Measurements from ENCODE around the gene FZD2. TPM values are rescaled to one million over a fixed set of nuclear protein-coding genes. Genes with fewer than 3 reads are reported as not detected.
A peak's percentile ranks its signal among the peaks of the same experiment; 100 is the strongest.

FZD2 gene
- total and polyA plus RNA-seq, 9 of the 15 experiments (the other 6 are each of a cell fraction or from before 2014, with no cell fraction given): 0.03 to 4.5 (median 1.1) TPM; not detected in 1

GRCh38 chr17:44581868-44582267 lies 24.6 kb downstream of the FZD2 start:
- FAIRE-seq: no peak
- intact Hi-C loops (cut with micrococcal nuclease): no loop called here
- CTCF ChIA-PET (ENCODE audit: low intra/inter-chr PET ratio): no interaction called here

More at GRCh38 chr17:44581868-44582267, 24.6 kb downstream of the FZD2 start:
- H3K9me1 ChIP-seq (ENCODE audit: control insufficient read depth, insufficient read depth, low read length): no peaks in the 10 kb centered on the region
- in situ Hi-C loops (cut with MboI): no loop called here
- H3K9ac ChIP-seq (ENCODE audit: insufficient read depth in 1 of 2, low read depth in 2 of 2, low read length in 2 of 2): no peak overlapping the region
- no peaks in the 10 kb centered on the region for H3K36me3 ChIP-seq (ENCODE audit: control insufficient read depth, insufficient read depth, low read length)
- no peak overlapping the region for H3K27ac ChIP-seq (ENCODE audit: extremely low read depth, low read depth, low read length)
- H3K27me3 ChIP-seq (ENCODE audit: control insufficient read depth in 2 of 2, insufficient read depth in 2 of 2, low read length in 2 of 2): peaks cover 26 to 36% of the 10 kb centered on the region in 2 experiments
- no peak overlapping the region for H2AFZ ChIP-seq (ENCODE audit: low read depth, low read length)
- no peak for DNase-seq (ENCODE audit: extremely low read depth in 1 of 4, low spot score in 3 of 4)
- H3K4me2 ChIP-seq (ENCODE audit: insufficient read depth, low read length): no peak overlapping the region
- no peak overlapping the region for H3K4me3 ChIP-seq
- no peaks in the 10 kb centered on the region for H3K79me2 ChIP-seq (ENCODE audit: control insufficient read depth, insufficient read depth, low read length)
- POLR2A ChIA-PET: no interaction called here
- peak; percentile 53; the same call in 1 of the 3 replicates for ATAC-seq
- peaks cover 7% of the 10 kb centered on the region; the same call in 1 of the 2 replicates for H4K20me1 ChIP-seq (replicated peaks; ENCODE audit: control insufficient read depth, insufficient read depth, low read length)
- H3K4me1 ChIP-seq (replicated peaks in 1 of 2; ENCODE audit: control insufficient read depth in 2 of 2, insufficient read depth in 2 of 2, low read length in 2 of 2): no peaks in the 10 kb centered on the region
- H3K9me3 ChIP-seq (replicated peaks; ENCODE audit: control insufficient read depth, insufficient read depth, low read depth, low read length): no peaks in the 10 kb centered on the region
- no TSS peak for BruUV-seq (replicated peaks)
- TF ChIP-seq ZNF717 (CRISPR knock-in tag; IDR thresholded peaks at IDR 0.05) (no peak), VEZF1 (CRISPR knock-in tag; IDR thresholded peaks at IDR 0.05) (peak; percentile 65), DACH1 (IDR thresholded peaks at IDR 0.05; ENCODE audit: partially characterized antibody) (no peak), ZNF212 (CRISPR knock-in tag; IDR thresholded peaks at IDR 0.05) (no peak), ZNF551 (CRISPR knock-in tag; IDR thresholded peaks at IDR 0.05) (no peak), E2F5 (CRISPR knock-in tag; IDR thresholded peaks at IDR 0.05) (no peak), RAD21 (CRISPR knock-in tag; conservative IDR thresholded peaks at IDR 0.05 in 1 of 2, IDR thresholded peaks at IDR 0.05 in 1 of 2) (0 out of 4 replicates have a peak, but pooled peaks of 1 of the 2 experiments have one; percentile 5), ZBTB1 (CRISPR knock-in tag; IDR thresholded peaks at IDR 0.05; ENCODE audit: borderline replicate concordance, low read depth) (no peak), FOXA1 (IDR thresholded peaks at IDR 0.05; ENCODE audit: borderline replicate concordance) (no peak), ZBED1 (IDR thresholded peaks at IDR 0.05) (no peak), CTCF (IDR thresholded peaks at IDR 0.05 in 2 of 3, conservative IDR thresholded peaks at IDR 0.05 in 1 of 3; ENCODE audit: insufficient read depth in 2 of 3, low read depth in 1 of 3, low read length in 3 of 3) (peak; percentile 28 to 35 (median 33); a peak in 2 of 6 replicates), XRCC3 (IDR thresholded peaks at IDR 0.05) (no peak)
- TF ChIP-seq, protein P1, sequence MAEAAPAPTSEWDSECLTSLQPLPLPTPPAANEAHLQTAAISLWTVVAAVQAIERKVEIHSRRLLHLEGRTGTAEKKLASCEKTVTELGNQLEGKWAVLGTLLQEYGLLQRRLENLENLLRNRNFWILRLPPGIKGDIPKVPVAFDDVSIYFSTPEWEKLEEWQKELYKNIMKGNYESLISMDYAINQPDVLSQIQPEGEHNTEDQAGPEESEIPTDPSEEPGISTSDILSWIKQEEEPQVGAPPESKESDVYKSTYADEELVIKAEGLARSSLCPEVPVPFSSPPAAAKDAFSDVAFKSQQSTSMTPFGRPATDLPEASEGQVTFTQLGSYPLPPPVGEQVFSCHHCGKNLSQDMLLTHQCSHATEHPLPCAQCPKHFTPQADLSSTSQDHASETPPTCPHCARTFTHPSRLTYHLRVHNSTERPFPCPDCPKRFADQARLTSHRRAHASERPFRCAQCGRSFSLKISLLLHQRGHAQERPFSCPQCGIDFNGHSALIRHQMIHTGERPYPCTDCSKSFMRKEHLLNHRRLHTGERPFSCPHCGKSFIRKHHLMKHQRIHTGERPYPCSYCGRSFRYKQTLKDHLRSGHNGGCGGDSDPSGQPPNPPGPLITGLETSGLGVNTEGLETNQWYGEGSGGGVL (CRISPR knock-in tag; IDR thresholded peaks at IDR 0.05): no peak
- 6% methylated on average over 11 of the region's 11 CpGs for WGBS (ENCODE audit: insufficient coverage, low coverage, missing lambda C conversion rate)

Data from K562 (cell line).